GM19025 (cell line): Measurements from ENCODE around the gene BSN.

Source experiments
- ATAC-seq: cut with Tn5 transposase; IDR thresholded peaks from one replicate; pipeline ENCODE4 v1.9.1; 2021; ENCODE audit warnings: mild to moderate bottlenecking, low read depth, moderate library complexity; ENCODE audit not compliant: unreplicated experiment

The BSN gene

DNA sequence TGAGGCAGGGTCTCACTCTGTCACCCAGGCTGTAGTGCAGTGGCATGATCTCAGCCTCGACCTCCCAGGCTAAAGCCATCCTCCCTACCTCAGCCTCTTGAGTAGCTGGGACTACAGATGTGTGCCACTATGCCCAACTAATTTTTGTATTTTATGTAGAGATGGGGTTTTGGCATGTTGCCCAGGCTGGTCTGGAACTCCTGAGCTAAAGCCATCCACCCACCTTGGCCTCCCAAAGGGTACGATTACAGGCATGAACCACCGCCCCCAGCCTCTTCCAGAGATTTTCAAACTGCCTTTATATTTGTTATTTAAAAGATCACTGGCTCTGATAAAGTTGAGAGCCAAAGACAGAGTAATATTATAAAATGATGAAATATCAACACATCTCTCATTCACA is 37.3 kb downstream of the BSN start:
- ATAC-seq: no peak

DNA sequence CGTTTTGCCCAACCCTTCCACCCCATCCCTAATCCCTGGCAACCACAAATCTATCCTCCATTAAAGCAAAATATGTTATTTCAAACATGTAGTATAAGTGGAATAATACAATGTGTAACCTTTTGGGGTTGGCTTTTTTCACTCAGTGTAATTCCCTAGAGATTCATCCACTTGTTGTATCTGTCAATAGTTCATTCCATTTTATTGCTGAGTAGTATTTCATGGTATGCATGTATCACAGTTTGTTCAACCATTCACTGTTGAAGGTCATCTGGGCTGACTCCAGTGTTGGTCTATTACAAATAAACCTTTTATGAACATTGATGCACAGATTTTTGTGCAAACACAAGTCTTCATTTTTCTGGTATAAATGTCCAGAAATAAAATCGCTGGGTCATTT is 38.8 kb downstream of the BSN start:
- no peak for ATAC-seq

DNA sequence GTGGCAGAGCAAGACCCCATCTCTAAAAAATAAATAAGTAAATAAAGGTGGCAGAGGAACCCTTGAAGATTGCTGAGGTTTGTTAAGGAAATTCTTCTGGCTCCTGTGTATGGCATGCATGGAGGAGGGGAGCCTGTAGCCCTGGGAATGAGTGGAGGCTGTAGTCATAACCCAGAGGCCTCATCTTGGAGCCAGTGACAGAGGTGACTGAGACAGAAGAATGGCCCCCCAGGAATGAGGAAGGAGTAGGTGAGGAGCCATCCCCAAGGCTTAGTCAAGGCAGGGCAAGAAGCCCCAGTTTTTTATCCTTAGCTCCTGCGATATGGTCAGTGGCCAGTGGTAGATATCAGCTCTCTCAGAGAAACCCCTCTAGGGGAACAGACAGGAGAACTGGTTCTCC is 46.5 kb downstream of the BSN start:
- no peak for ATAC-seq

DNA sequence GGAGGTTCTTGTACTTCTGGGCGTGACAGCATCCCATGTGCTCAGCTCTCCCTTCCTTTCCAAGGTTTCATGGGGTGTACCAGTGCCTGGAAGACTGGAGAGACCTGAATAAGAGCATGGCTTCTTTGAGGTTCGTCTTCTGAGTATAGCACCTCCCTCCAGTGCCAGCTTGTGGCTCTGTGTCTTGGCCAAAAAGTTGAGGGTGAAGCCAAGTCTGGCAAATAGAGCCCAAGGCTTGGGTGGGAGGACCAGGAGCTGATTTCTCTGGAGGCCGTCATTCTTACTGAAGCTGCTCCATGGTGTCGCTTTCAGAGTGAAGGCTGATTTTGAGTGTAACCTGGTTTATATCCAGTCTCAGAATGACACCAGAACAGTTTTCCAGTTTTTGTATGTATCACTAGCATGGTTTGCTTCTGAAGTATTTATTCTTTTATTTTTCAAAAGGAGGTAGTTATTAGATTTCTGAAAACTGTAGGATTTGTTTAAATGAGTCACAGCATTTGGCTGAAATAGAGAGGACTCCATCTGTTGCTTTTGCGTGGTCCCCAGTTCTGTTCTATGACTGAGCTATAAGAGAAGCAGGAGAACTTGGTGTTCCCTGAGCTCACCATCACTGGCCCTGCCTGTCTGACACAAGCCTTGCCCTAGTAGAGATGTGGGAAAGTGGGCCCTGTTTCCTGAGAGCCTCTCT is 47.2 kb downstream of the BSN start:
- ATAC-seq: no peak

DNA sequence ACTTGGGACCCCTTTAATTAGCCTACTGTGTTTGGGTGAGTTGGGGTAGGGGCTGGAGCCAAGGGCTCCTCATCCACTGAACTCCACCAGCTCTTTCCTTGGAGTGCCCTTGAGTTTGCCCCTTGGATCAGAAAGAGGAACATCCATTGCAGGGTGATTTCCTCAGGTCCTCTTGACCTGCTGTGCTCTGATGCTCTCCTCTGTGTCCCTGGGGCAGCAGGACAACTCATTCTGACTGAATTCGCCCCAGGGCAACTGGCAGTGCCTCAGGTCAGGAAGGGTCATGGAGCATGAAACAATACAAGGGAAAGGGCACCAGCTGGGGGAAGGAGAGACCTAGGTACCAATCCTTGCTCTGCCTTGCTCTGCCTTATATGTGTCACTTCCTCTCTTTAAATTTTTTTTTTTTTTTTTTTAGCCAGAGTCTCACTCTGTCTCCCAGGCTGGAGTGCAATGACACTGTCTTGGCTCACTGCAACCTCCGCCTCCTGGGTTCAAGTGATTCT is 47.8 kb downstream of the BSN start:
- no peak for ATAC-seq

DNA sequence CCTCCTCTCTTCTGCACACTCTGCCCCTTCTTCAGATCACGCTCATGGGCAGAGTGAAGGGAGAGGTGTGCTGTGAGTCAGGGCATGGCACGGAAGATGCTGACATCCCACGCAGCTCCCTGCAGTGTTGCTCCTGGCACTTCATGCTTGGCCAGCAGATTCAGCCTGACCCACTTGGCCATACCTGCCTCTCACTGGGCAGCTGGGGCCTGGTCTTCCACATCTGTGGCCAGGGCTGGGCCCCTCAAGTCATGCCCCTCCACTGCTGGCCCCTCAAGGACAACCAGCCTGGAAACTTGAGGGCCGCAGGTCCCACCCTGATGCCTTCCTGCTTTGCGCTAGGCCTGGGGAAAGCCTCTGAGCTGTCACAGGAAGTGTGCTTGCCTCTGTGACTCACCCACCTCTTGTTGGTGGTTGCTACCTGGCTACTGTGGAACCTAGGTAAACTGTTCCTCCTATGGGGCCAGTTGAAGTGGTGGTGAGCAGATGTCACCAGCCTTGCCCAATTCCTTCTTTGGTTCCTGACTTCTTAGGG is 48.7 kb downstream of the BSN start:
- ATAC-seq: no peak

DNA sequence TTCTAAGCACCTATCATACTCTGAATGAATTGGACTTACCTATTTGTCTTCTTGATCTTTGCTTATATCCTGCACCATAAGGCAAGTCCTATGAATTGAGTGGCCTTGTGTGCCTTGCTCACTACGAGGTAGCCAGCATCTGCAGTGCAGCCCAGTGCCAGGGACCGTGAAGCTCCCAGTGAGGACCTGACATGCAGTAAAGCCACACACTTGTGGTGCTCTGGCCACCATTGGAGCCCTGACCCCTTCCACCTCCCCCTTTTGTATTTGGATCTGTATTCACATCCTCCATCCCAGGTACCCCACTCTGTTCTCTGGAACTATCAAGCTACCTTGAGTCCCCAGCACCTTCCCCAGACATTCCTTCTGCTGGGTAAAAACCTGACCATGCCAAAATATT is 52.1 kb downstream of the BSN start:
- ATAC-seq: no peak

DNA sequence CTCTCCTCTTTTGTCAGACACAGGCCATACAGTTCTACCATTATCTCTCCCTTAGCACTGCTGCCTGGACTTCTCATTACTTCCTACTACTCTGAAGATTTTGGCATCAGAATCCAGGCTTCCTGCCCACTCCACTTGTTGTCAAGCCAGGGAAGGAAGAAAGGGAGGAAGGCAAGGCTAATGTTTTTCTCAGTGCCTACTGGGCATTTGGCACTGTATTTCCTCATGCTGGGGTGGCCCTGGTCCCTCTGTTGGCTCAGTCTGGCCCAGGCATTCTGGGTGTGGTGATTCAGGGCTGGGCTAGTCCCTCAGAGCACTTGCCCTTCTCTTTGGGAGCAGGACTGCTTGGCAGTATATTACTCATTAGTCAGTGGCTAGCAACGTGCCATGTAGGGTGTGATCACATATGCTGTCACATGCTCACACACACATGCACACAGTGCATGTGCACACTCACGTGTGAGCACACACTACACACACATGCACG is 52.9 kb downstream of the BSN start:
- no peak for ATAC-seq

DNA sequence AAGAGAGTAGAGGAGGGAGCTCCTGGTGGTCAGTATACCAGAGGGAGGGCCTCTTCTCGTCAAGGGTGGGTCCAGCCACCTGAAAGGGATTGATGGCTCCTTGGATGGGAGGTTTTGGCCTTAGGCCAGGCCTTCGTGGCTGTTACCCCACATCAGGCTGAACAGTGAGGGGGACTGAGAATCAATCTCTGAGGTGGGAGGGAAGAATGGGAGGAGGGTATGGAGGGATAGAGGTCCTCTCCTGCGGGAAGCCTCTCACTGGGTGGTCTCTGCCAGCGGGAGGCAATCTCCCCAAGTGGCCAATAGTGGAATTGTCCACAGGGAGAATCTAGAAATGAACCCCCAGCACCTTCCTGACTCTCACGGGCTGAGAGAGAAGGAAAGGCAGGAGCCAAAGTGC is 53.5 kb downstream of the BSN start:
- no peak for ATAC-seq

DNA sequence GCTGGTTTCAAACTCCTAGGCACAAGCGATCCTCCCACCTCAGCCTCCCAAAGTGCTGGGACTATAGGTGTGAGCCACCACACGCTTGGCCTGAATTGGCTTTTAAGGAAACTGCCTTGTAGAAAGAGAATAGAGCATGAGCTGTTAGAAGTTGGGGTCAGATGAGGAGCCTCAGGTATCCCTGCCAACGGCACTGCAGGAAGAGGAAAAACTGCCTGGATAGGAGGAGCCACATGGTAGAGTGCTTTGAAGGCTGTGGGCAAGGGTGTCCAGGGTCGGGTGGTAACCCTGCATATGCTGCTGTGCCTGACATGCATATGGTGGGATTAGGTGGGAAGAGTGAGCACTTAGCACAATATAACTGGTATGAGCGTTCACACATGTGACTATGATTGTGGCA is 55.0 kb downstream of the BSN start:
- ATAC-seq: no peak

DNA sequence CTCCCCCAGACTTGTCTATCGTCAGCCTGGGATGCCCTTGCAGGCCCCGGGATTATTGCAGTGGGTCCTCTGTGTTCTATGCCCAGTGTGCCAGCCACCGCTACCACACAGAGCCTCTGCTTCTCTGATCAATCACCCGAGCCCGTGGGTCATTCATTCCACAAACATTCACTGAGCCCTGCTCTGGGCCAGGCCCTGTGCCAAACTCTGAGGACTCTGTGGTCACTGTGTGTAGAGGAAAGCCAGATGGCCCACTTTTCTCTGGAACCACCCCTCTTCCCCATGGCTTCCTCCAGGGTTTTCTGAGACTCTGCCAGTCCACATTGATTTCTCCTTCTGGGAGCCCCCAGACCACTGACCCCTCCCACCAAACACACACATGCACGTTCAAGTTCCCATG is 55.5 kb downstream of the BSN start:
- ATAC-seq: no peak

DNA sequence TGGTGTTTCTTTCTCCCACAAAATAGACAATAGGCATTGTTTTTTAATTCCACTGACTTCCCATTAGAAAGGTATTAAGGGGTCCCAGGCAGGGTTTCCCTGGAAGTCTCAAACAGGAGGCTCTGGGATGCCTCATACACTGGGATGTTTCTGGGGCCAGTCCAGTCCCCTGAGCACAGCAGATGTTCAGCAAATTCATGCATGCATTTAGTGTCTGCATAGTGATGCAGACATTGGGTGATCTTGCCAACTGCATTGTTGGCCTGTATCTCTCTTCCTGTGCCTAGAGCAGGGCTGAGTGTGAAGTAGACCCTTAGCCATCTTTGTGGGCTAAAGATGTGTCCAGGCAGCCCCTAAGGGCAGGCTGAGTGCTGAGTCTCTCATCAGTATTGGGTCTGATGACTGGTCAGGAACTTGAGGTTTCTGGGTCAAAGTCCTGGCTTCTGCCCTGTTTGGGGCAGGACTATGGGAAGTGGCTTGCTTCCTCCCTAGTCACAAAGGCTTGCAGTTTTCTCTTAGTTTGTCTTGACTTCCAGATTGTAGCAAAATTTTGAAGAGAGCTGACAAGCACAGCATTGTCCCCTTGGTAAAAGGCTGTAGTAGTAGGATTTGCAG is 56.5 kb downstream of the BSN start:
- ATAC-seq: no peak

DNA sequence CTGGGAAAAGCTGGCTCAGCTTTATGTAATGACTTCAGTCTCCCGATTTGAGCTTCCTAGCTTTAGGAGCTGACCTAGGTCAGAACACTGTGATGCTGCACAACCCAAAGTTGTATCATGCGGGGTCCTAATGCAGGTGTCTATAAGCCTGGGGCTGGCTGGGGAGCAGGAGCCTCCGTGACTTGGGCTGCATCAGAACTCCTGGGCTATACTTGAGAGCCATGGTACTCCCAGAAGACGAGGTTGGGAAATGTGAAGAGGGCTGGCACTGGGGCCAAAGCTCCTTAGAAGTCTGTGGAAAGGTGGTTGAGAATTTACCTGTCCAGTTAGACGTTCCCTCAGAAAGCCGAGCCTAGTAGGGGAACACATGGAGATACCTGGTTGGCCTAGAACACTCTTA is 57.0 kb downstream of the BSN start:
- no peak for ATAC-seq

DNA sequence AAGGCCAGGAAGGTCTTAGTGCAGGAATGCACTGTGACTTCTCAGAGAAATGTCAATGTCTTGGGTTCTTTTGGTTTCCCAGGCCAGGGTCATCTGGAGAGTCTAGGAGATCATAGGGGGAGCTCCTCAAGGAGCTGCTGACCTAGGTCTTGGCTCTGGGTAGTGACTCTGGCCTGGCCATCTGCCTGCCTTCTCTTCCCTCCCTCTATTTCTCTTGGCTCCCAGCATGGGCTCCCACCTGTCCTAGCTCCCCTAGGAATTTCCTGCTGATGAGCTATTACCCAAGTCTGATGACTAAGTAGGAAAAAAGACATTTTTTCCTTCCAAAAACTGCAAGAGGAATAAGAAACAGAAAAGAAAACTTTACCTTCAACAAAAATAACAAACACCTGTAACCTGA is 57.4 kb downstream of the BSN start:
- no peak for ATAC-seq

DNA sequence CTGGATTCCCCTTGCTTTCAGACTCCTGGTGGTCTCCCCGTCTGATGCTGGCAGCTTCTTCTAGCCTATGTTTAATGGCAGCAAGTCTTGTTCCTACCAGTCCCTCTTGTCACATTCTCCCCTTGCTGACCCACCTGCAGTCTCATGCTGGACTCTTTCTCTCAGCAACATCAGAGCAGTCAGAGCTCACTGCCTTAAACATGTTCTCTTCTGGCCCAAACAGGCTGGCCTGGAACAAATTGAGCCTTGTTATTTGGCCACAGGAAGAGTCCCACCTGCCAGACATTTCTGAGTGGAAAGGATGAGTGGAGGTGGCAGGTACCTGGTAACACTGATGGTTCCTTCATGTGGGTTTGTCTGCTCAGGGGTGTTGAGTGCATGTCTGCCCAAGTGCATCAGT is 60.7 kb downstream of the BSN start:
- no peak for ATAC-seq

DNA sequence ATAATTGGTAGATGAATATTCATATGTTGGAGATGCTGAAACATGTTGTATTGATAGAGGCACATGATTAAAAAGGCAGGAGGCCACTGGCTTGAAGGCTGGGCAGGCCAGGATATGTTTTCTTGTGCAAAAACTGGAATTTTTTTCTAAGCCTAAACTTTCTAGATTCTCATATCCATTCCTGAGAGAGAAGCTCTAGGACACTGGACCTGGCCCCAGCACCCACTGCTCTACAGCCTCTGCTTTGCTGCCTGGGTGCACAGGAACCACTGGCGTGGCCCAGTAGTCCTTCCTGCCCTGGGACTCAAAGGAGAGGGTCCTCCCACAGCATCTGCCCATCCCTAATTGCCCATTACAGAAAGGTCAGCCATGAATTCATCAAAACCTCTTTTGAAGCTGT is 61.8 kb downstream of the BSN start:
- no peak for ATAC-seq

DNA sequence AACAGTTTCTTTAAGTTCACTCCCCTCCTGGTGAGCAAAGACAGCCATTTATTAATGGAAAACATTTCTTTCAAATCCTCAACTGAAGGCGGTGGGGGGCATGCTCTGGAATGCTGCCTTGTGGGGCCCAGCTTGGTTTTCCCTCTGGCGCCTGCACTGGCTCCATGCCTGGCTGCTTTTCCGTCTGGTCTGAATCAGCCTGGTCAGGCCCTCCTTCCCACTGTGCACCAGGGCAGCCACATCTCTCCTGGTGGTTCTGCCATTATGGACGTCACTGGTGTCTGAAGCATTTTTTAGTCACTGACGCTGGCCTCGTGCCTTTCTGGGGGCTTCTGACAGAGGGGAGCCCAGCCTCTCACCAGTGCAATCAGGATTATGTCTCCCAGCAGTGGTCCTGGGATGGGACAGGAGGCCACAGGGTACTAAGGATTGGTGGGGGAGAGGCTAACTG is 62.2 kb downstream of the BSN start:
- no peak for ATAC-seq

DNA sequence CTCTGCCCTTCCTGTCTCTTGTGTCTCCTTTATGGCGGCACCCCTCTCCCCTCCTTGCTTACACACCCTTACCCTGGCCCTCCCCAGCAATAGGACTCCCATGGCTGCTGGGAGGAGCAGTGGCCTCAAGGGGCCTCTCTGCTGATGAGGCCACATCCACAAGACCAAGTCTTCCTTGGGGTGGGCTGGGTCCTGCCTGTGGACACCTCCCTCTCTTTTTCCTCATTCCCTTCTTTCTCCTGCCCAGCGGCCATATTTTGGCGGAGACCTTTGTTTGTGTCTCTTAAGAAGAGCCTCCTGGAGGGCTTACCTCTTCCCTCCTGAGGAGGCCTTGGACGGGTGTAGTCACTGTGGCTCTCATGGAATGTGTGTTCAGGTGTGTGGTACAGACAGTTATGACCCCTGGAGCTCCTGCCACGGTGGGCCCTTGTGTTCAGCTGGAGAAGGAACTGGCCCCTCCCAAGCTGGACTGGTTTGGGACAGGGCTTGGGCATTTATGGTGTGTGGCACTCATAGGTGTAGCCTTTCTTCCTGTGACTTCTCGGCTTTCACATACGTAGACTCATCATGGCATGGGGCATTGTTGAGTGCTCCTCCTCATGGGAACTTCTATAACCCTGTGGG is 63.2 kb downstream of the BSN start:
- no peak for ATAC-seq

DNA sequence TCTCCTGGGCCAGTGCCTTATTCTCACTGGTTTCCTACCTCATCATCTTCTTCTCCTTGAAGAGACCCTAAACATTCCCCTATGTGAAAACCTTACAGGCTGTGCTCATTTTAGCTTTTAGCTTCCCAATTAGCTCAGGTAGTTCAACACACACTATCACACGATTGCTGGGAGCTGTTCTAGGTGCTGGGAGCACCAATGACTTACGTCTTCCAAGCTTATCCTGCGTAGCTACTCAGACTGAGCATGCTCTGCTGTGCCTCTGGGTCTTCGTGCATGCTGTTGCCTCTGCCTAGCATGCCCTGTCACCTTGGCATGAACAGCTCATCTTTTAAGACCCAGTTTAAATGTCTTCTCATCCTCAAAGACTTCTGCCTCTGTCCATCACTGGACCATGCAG is 64.1 kb downstream of the BSN start:
- no peak for ATAC-seq

DNA sequence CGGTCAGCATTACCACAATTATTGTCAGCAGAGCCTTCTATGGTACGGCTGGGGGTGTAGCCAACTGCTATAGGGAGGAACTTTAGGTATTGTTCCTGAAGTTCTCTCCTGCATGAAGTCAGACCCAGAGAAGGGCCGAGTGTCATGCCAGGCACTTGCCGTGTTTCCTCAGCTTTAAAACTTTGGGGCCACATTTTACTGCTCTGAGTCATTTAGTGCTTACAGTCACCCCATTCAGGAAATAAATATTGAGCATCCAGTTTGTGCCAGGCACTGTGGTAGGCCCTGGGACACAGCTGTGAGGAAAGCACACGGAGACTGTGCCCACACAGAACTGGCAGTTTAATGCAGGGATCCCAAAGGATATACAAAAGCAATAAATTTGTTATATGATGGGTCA is 65.4 kb downstream of the BSN start:
- ATAC-seq: no peak

DNA sequence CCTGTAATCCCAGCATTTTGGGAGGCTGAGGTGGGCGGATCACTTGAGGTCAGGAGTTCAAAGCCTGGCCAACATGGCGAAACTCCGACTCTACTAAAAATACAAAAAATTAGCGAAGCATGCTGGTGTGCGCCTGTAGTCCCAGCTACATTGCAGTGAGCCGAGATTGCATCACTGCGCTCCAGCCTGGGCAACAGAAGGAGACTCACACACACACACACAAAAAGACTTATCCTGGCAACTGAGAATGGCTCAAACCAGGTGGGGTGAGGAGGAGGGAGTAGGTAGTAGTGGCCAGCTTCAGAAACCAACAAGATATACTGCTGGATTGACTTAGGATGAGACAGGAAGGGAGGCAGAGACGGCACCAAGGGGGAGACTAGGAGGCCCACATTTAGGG is 66.5 kb downstream of the BSN start:
- no peak for ATAC-seq

DNA sequence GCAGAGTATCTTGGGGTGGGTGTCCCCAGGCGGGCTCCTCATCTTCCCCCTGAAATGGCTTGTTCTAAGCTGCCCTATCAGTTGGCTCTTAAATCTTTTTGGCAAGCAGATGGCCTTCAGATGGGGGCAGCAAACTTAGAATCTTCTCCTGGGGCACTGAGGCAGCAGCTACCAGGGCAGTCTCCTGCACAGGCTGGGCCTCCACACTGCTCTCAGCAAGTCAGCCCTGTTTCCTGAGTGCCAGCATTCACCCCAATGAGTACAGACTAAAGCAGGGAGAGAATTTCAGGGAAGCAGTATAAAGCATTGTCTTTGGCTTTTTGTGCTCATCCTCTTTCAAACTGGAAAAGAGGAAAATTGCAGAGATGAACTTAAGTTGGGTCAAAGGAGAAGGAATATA is 68.8 kb downstream of the BSN start:
- no peak for ATAC-seq
